ENCODE data around the gene CRISPLD2.

- TF ChIP-seq CTCF (conservative IDR thresholded peaks at IDR 0.05 in 1 of 2, IDR thresholded peaks at IDR 0.05 in 1 of 2; ENCODE audit: low read depth in 1 of 2, low read length in 2 of 2) (no peak), EZH2 (IDR thresholded peaks at IDR 0.05; ENCODE audit: low read length, missing control alignments) (no peak)
Observed at GRCh38 chr16:84898447-84898846, 78.7 kb downstream of the CRISPLD2 start.
